GM19452 (cell line): Measurements from ENCODE around the gene MUC3A.
A peak's percentile ranks its signal among the peaks of the same experiment; 100 is the strongest.
"Not testable (repeated sequence)": the region's sequence is repeated elsewhere in the genome, so short reads cannot be mapped to it uniquely, and the experiment has no call there.

Experiments used
- ATAC-seq: cut with Tn5 transposase; IDR thresholded peaks from one replicate; pipeline ENCODE4 v1.9.1; 2021; ENCODE audit not compliant: unreplicated experiment

MUC3A gene

DNA sequence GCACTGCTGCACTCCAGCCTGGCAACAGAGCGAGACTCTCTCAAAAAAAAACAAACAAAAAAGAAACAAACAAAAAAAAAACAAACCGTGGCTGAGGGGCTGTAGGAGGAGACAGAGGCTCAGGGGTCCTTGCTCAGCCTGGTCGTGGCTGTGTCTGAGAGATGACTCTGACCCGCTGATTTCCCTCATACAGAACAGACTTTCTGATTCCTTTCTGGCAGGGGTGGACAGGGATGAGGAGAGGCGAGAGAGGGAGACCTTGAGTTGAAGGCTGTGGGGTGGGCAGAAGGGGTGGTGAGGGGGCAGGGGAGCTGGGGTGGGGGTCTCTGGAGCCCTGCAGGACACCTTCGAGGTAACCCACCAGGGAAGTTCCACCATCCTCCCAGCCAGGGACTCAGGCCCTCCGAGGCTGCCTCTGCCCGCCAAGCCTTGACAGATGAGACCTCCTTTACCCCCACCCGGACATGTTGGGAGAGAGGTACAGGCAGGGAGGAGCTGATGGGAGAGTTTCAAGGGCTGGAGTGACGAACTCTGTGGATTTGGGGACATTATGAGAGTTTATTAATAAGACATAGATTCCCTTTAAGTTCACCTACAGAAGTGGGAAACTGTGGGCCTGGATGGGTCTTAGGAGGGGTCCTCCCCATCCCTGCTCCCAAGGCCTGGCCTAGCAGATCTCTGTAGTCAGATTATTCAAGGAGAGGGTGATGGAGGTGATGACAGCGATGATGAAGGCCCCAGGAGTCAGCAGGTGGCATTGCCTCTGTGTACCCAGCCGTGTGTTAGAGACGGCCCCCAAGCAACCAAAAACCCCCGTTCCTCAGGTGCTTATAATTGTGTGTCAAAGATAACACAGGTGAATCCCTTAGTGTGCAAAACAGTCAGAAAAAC, 22.0 kb downstream of the MUC3A start:
- ATAC-seq = no peak

GRCh38 chr7:100972002-100972347, 22.6 kb downstream of the MUC3A start:
- no peak for ATAC-seq

GRCh38 chr7:100974021-100974420, 24.7 kb downstream of the MUC3A start:
- ATAC-seq = no peak

- ATAC-seq = no peak
Observed at GRCh38 chr7:100975371-100975821, 26.1 kb downstream of the MUC3A start.

- no peak for ATAC-seq
Observed at GRCh38 chr7:100978300-100978699, 29.0 kb downstream of the MUC3A start.

- no peak for ATAC-seq
Observed at GRCh38 chr7:100983451-100984187, 34.3 kb downstream of the MUC3A start.

DNA sequence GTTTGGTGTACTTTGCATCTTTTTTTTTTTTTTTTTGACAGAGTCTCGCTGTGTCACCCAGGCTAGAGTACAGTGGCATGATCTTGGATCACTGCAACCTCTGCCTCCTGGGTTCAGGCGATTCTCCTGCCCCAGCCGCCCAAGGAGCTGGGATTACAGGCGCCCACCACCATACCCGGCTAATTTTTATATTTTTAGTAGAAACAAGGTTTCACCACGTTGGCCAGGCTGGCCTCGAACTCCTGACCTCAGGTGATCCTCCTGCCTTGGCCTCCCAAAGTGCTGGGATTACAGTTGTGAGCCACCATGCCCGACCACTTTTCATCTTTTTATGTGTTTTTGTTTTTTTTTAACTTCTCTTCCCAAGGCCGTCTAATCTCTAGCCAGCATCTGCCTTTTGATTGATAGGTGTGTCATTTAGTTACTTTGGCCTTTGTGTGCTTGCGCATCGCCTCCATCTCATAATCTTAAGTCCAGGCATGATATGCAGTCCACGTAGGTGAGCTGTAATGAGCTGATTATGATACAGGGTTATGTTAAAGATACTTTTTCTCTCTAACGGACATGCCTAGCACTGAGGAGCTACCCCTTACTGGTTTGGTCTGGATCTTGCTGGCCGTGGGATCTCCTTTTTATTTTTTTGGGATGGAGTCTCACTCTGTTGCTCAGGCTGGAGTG, 35.0 kb downstream of the MUC3A start:
- ATAC-seq = not testable (repeated sequence)

- ATAC-seq = not testable (repeated sequence)
Observed at GRCh38 chr7:100985033-100985797, 35.9 kb downstream of the MUC3A start.

GRCh38 chr7:100991631-100992030, 42.3 kb downstream of the MUC3A start:
- no peak for ATAC-seq

DNA sequence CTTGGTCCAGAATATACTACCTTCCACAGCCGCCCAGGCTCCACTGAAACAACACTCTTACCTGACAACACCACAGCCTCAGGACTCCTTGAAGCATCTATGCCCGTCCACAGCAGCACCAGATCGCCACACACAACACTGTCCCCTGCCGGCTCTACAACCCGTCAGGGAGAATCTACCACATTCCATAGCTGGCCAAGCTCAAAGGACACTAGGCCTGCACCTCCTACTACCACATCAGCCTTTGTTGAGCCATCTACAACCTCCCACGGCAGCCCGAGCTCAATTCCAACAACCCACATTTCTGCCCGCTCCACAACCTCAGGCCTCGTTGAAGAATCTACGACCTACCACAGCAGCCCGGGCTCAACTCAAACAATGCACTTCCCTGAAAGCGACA, 42.9 kb downstream of the MUC3A start:
- not testable (repeated sequence) for ATAC-seq

- not testable (repeated sequence) for ATAC-seq
Observed at GRCh38 chr7:100994671-100995070, 45.3 kb downstream of the MUC3A start.

DNA sequence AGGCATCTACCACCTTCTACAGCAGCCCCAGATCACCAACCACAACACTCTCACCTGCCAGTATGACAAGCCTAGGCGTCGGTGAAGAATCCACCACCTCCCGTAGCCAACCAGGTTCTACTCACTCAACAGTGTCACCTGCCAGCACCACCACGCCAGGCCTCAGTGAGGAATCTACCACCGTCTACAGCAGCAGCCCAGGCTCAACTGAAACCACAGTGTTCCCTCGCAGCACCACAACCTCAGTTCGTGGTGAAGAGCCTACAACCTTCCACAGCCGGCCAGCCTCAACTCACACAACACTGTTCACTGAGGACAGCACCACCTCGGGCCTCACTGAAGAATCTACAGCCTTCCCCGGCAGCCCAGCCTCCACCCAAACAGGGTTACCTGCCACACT, 49.2 kb downstream of the MUC3A start:
- not testable (repeated sequence) for ATAC-seq

DNA sequence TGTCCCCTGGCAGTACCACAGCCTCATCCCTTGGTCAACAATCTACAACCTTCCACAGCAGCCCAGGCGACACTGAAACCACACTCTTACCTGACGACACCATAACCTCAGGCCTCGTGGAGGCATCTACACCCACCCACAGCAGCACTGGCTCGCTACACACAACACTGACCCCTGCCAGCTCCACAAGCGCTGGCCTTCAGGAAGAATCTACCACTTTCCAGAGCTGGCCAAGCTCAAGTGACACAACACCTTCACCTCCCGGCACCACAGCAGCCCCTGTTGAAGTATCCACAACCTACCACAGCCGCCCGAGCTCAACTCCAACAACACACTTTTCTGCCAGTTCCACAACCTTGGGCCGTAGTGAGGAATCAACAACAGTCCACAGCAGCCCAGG, 50.0 kb downstream of the MUC3A start:
- ATAC-seq = not testable (repeated sequence)

- not testable (repeated sequence) for ATAC-seq
Observed at GRCh38 chr7:101000025-101000424, 50.7 kb downstream of the MUC3A start.

- not testable (repeated sequence) for ATAC-seq
Observed at GRCh38 chr7:101002333-101002732, 53.0 kb downstream of the MUC3A start.

- not testable (repeated sequence) for ATAC-seq
Observed at GRCh38 chr7:101007361-101007760, 58.0 kb downstream of the MUC3A start.

- no peak for ATAC-seq
Observed at GRCh38 chr7:101009629-101010028, 60.3 kb downstream of the MUC3A start.

- no peak for ATAC-seq
Observed at GRCh38 chr7:101012931-101013330, 63.6 kb downstream of the MUC3A start.

GRCh38 chr7:101015626-101016025, 66.3 kb downstream of the MUC3A start:
- no peak for ATAC-seq

GRCh38 chr7:101017064-101017777, 67.9 kb downstream of the MUC3A start:
- peak; percentile 67 for ATAC-seq
